ENCODE data around the gene TMEM179B. TPM values are rescaled to one million over a fixed set of nuclear protein-coding genes. Genes with fewer than 3 reads are reported as not detected.

TMEM179B gene
- total RNA-seq, 6 experiments from 2014 or later: 23.9 to 47.6 (median 29.1) TPM

GRCh38 chr11:62786318-62787004, 741 bp upstream of the TMEM179B start:
- DNase-seq: peak; percentile 87 to 90 (median 90)
- peaks cover 0 to 22% (median 9%) of the 10 kb centered on the region in 4 donors for H3K36me3 ChIP-seq
- H3K27me3 ChIP-seq: no peaks in the 10 kb centered on the region
- H3K4me3 ChIP-seq: peak overlapping the region; percentile 97 to 99 (median 98)
- peak; percentile 79 to 86 (median 83) for ATAC-seq
- peak overlapping the region; percentile 86 to 97 (median 91) for H3K27ac ChIP-seq
- TF ChIP-seq, protein P1, sequence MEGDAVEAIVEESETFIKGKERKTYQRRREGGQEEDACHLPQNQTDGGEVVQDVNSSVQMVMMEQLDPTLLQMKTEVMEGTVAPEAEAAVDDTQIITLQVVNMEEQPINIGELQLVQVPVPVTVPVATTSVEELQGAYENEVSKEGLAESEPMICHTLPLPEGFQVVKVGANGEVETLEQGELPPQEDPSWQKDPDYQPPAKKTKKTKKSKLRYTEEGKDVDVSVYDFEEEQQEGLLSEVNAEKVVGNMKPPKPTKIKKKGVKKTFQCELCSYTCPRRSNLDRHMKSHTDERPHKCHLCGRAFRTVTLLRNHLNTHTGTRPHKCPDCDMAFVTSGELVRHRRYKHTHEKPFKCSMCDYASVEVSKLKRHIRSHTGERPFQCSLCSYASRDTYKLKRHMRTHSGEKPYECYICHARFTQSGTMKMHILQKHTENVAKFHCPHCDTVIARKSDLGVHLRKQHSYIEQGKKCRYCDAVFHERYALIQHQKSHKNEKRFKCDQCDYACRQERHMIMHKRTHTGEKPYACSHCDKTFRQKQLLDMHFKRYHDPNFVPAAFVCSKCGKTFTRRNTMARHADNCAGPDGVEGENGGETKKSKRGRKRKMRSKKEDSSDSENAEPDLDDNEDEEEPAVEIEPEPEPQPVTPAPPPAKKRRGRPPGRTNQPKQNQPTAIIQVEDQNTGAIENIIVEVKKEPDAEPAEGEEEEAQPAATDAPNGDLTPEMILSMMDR (IDR thresholded peaks at IDR 0.05): peak; percentile 89 to 96 (median 93)
- no peak for TF ChIP-seq POLR2A (IDR thresholded peaks at IDR 0.05)
- no peaks in the 10 kb centered on the region for H3K9me3 ChIP-seq
- peaks cover 0 to 29% (median 8%) of the 10 kb centered on the region in 4 donors for H3K4me1 ChIP-seq
- WGBS (ENCODE audit: insufficient coverage, low coverage, low lambda C conversion rate, missing lambda C conversion rate): 3% methylated on average over 15 of the region's 51 CpGs
- intact Hi-C loops (cut with DNase I): loop anchor here in 1 of 2 donors (10.0 kb wide), 1 partner anchor 68 kb away; no protein-coding TSS in a partner anchor

- no peak for DNase-seq
- WGBS (ENCODE audit: insufficient coverage, low coverage, low lambda C conversion rate, missing lambda C conversion rate): 84% methylated on average over 3 of the region's 5 CpGs
- Histone ChIP-seq H3K4me1 (peaks cover 0 to 34% (median 11%) of the 10 kb centered on the region in 4 donors), H3K36me3 (peaks cover 0 to 27% (median 9%) of the 10 kb centered on the region in 4 donors), H3K27me3 (no peaks in the 10 kb centered on the region), H3K4me3 (no peak overlapping the region), H3K9me3 (no peaks in the 10 kb centered on the region), H3K27ac (no peak overlapping the region)
- intact Hi-C loops (cut with DNase I): loop anchor here in 1 of 2 donors (10.0 kb wide), 1 partner anchor 66 kb away; no protein-coding TSS in a partner anchor
- ATAC-seq: no peak
- TF ChIP-seq, protein P1 (IDR thresholded peaks at IDR 0.05): no peak
- no peak for TF ChIP-seq POLR2A (IDR thresholded peaks at IDR 0.05)
Measured at GRCh38 chr11:62788991-62789390, 1.8 kb downstream of the TMEM179B start.

GRCh38 chr11:62789576-62789975, 2.4 kb downstream of the TMEM179B start:
- H3K4me1 ChIP-seq: peaks cover 0 to 34% (median 11%) of the 10 kb centered on the region in 4 donors
- peaks cover 2 to 33% (median 13%) of the 10 kb centered on the region in 4 donors for H3K36me3 ChIP-seq
- no CpG with 5 or more reads among the region's 3 CpGs for WGBS (ENCODE audit: insufficient coverage, low coverage, low lambda C conversion rate, missing lambda C conversion rate)
- no peak for TF ChIP-seq POLR2A (IDR thresholded peaks at IDR 0.05)
- TF ChIP-seq, protein P1 (IDR thresholded peaks at IDR 0.05): no peak
- H3K4me3 ChIP-seq: no peak overlapping the region
- ATAC-seq (no peak), DNase-seq (no peak)
- no peaks in the 10 kb centered on the region for H3K9me3 ChIP-seq
- intact Hi-C loops (cut with DNase I): loop anchor here in 1 of 2 donors (10.0 kb wide), 1 partner anchor 65 kb away; no protein-coding TSS in a partner anchor
- H3K27ac ChIP-seq: no peak overlapping the region
- no peaks in the 10 kb centered on the region for H3K27me3 ChIP-seq

DNA sequence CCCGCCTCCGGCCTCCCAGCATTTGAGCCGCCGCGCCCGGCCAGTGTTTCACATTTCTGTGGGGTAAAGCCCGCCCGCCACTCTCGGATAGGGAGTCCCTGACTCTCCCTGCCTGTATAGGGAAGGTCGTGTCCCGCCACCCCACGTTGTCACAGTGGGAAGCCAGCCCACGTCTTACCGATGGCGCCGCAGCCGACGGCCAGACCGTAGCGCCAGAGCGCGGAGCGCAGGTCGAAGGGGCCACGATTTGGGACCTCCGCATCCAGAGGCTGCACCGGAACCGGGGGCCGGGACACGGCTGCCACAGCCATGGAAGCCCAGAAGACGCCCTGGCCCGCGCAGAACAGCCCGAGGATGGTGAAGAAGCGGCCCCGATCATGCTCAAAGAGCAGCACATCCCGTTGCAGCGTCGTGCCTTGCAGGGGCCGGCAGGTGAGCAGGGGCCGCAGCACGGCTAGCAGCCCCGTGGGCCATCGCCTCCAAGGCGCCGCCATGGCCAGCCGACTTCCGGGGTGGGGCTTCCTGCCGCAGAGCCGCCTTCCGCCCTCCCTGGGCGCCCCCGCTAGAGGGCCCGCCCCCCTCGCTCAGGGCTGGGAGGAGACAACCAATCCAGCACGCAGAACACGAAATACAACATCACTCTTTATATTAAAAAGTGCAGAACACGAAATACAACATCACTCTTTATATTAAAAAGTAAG, 4.4 kb downstream of the TMEM179B start, which contains the start of gene TMEM223:
Gene TMEM223 (minus strand): TSS at position 506 of the 701 bp plus-strand sequence. CDS start 12 bp downstream, at position 494.
- Histone ChIP-seq H3K36me3 (peaks cover 5 to 54% (median 24%) of the 10 kb centered on the region in 4 donors), H3K4me3 (peak within 1 kb of the TSS; percentile 73 to 93 (median 89)), H3K27ac (peak within 1 kb of the TSS; percentile 39 to 88 (median 65)), H3K27me3 (no peaks in the 10 kb centered on the region), H3K9me3 (no peaks in the 10 kb centered on the region), H3K4me1 (peaks cover 0 to 26% (median 7%) of the 10 kb centered on the region in 4 donors)
- intact Hi-C loops (cut with DNase I): no loop called here
- peak; percentile 91 to 93 (median 92) for DNase-seq
- 0% methylated on average over 15 of the region's 58 CpGs for WGBS (ENCODE audit: insufficient coverage, low coverage, low lambda C conversion rate, missing lambda C conversion rate)
- ATAC-seq: peak; percentile 86 to 91 (median 86)
- peak; percentile 78 for TF ChIP-seq POLR2A (IDR thresholded peaks at IDR 0.05)
- TF ChIP-seq, protein P1 (IDR thresholded peaks at IDR 0.05): peak; percentile 14 to 41 (median 28)

Data from right lobe of liver (tissue), 6 donors.